Immature natural killer cell (primary cell): ENCODE measurements around the gene FDXR. TPM values are rescaled to one million over a fixed set of nuclear protein-coding genes. Genes with fewer than 3 reads are reported as not detected.

Experiments used
- DNase-seq, 3 donors: peaks; one replicate each; pipeline ENCODE4 v3.0.0; 2022; ENCODE audit warnings: mixed read lengths in 1 of 3
- H3K27ac Mint-ChIP-seq, 6 donors: one replicate each; pipeline ENCODE4 v1.8.0; 2020; ENCODE audit warnings: mixed read lengths in 6 of 6, mild to moderate bottlenecking in 5 of 6, inconsistent platforms in 4 of 6, moderate library complexity in 3 of 6
- H3K27me3 Mint-ChIP-seq, 3 donors: one replicate each; pipeline ENCODE4 v1.8.0; 2020 to 2021; ENCODE audit warnings: low read depth in 3 of 3, mild to moderate bottlenecking in 3 of 3, mixed read lengths in 3 of 3, moderate library complexity in 3 of 3, inconsistent platforms in 1 of 3
- H3K36me3 Mint-ChIP-seq, 3 donors: one replicate each; pipeline ENCODE4 v1.8.0; 2020; ENCODE audit warnings: mixed read lengths in 3 of 3, inconsistent platforms in 2 of 3, mild to moderate bottlenecking in 2 of 3
- H3K4me1 Mint-ChIP-seq, 2 donors: one replicate each; pipeline ENCODE4 v1.8.0; 2020; ENCODE audit warnings: inconsistent platforms in 2 of 2, mild to moderate bottlenecking in 2 of 2, mixed read lengths in 2 of 2, moderate library complexity in 1 of 2
- H3K4me3 Mint-ChIP-seq, 5 donors: one replicate each; pipeline ENCODE4 v1.8.0; 2020; ENCODE audit warnings: mild to moderate bottlenecking in 5 of 5, mixed read lengths in 5 of 5, inconsistent platforms in 3 of 5, moderate library complexity in 3 of 5
- H3K9me3 Mint-ChIP-seq, 6 donors: one replicate each; pipeline ENCODE4 v1.8.0; 2020; ENCODE audit warnings: mild to moderate bottlenecking in 6 of 6, mixed read lengths in 6 of 6, inconsistent platforms in 4 of 6, moderate library complexity in 3 of 6
- polyA plus RNA-seq, 3 donors: library from polyadenylated mRNA; unstranded; fragments of 300-500 nt; fragmentation: Illumina TruSeq; gene quantifications; one replicate each; pipeline ENCODE4 v1.2.3, GENCODE V29; 2021

The FDXR gene
- polyA plus RNA-seq, 3 donors from 2014 or later = 3.9 to 10.3 (median 8.0) TPM

DNA sequence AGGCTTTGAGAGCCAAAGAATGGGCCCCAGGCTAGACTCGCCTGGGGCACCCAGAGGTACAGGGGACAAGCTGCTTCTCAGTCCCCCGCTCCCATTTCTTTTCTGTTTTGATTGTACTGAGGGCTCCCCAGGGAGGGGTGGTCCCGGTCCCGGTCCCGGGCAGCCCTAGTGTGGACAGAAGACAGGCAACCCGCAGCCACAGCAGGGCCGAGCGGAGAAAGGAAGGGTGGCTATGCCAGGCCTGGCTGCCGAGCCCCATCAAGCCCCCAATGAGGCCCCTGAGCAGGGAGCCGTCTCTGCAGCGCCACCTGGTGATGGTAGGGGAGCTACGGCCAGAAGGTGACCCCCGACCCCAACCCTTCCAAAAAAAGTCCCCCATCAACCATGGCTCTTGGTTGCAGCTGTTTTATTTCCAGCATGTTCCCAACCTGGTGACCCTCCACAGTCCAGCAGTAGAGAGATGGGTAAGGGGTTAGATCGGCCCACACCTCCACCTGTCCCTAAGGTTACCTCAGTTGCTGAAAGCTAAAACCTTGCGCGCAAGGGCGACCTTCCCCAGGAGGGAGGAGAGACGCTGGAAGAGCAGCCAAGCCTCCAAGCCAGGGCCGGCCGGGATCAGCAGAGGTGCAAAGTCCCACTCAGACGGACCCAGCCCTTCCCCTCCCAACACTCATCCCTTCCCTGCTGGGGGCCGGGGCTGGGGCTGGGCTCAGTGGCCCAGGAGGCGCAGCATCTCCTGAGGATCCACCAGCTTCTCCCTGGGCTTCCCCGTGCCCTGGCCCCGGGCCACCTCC is 10.5 kb downstream of the FDXR start:
- Mint-ChIP-seq H3K27me3 (peaks cover 14 to 31% (median 21%) of the 10 kb centered on the region in 3 donors), H3K36me3 (peaks cover 0 to 3% (median 0%) of the 10 kb centered on the region in 3 donors), H3K27ac (no peak overlapping the region), H3K9me3 (no peaks in the 10 kb centered on the region), H3K4me1 (peaks cover 0 to 21% of the 10 kb centered on the region in 2 donors), H3K4me3 (peak overlapping the region in 4 of 5 donors; percentile 13 to 52 (median 24))
- DNase-seq = peak; percentile 50 to 60 (median 53)

DNA sequence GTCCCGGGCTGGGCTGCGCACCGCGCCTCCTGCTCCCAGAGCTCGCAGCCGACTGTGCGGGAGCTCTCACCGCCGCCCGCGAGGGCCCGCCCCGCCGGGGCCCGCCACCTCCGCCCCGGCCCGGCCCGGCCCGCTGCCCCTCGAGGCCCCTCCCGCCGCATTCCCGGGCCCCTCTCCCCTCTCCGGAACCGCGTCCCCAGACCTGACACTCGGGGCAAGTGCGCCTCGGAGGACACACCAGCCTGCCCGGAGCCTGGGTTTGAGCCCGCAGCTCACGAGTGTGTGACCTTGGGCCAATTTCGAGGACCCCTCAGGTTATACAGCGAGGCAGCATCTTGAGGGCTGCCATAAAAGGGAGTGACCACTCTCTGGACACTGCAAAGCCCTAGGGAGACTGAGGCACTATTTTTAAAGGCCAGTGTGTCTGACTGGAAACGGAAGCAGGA is 11.1 kb downstream of the FDXR start:
- Mint-ChIP-seq H3K27me3 (peaks cover 17 to 31% (median 26%) of the 10 kb centered on the region in 3 donors), H3K9me3 (no peaks in the 10 kb centered on the region), H3K4me3 (peak overlapping the region in 3 of 5 donors; percentile 13 to 52 (median 19)), H3K4me1 (peaks cover 0 to 21% of the 10 kb centered on the region in 2 donors), H3K27ac (no peak overlapping the region), H3K36me3 (peaks cover 0 to 3% (median 0%) of the 10 kb centered on the region in 3 donors)
- no peak for DNase-seq

DNA sequence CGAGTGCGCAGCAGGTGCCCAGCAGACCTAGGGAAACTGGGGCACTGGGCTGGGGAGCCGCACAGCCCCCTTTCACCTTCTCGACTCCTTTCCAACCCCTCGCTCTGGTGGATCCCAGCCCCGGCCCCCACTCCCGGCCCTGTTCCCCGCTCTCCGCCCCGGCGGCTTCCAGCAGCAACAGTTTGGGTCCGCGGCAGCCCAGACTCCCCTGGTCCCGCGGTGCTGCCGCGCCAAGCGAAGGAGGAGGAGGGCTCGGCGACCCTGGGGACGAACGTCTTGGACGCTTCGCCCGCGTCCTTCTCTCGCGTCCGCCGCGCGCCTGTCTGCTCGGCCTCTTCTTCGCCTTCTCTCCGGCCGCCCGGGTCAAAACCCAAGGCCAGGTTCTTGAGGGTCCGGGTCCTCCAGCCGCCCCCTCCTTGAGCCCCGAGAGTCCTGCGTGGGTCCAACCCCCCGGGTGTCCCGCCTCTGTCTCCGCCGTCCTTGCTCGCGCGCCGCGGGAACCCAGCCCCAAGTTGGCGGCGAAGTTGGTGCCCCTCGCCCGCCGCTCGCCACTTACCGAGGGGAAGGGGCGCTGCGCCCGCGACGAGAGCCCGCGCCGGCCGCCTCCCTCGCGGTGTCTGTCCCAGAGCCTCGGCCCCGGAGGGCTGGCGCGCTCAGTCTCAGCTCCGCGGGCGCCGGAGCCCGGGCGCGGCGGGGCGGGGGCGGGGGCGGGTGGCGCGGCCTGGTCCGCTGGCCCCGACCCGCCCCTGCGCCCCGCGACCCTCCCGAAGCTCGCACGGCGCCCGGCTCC is 11.7 kb downstream of the FDXR start:
- no peaks in the 10 kb centered on the region for H3K9me3 Mint-ChIP-seq
- no peak overlapping the region for H3K27ac Mint-ChIP-seq
- H3K27me3 Mint-ChIP-seq = peaks cover 18 to 32% (median 31%) of the 10 kb centered on the region in 3 donors
- DNase-seq = no peak
- H3K36me3 Mint-ChIP-seq = peaks cover 0 to 3% (median 0%) of the 10 kb centered on the region in 3 donors
- peaks cover 0 to 21% of the 10 kb centered on the region in 2 donors for H3K4me1 Mint-ChIP-seq
- peak overlapping the region in 2 of 5 donors; percentile 3 to 10 for H3K4me3 Mint-ChIP-seq

DNA sequence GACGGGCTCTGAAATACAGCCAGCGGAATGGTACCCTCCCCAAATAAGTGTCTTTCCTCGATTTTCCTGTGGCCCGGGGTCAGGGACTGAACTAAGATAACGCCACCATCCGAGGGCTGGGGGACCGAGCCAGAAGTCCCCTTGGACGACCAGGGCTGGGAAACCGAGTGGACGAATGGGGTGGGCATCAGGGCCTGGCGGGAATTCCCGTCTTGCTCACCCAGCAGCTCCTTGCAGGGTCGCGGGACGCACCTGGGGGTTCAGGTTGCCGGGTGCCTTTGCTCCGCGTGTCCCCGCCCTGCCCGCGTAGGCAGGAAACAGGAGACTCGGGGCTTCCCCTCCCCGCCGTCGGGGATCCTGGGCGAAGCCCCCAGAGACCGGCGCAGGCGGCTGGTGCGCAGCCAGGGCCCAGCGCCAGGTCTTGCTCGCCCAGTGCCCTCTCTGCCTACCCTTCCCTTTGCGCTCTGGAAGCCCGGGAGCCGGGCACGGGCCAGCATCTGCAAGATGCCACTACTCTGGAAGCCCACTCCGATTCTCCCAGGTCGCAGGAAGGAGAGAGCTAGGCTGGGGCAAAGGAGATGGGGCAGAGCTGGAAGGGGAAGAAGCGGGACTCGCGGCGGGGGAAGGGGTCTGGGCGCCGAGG is 12.4 kb downstream of the FDXR start:
- Mint-ChIP-seq H3K9me3 (no peaks in the 10 kb centered on the region), H3K27ac (no peak overlapping the region)
- DNase-seq = no peak

DNA sequence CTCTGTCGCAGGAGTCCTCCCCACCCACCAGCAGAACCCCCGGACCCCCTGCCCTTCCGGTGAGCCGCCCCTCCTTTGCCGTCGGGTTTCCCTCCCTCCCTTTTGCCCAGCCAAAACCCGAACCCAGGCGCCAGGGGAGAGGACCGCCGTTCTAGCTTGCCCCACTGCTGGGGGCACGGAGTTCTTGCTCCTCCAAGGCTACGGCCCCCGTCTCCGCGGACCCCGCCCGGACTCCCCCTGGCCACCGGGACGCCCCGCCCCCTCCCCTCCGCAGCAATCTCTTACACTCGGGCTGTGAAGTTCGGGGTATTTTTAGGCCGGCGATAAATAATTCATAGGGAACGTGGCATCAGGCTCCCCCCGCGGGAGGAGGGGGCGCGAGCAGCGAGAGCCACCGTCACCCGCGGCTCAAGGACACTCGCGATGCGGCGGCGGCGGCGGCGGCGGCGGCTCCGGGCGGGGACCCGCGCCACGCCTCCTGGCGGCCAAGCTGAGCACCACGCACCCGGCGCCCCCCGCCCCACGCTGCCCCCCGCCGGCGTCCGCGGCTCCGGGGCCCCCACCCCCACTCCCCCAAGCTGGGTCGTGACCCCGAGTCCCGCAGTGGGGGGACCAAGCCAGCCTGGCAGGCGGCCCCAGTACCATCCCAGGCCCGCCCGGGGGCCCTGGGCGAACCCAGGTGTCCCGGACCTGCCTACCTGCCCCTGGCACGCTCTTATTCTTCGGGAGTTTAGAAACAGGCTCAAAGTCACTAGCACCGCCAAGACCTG is 13.2 kb downstream of the FDXR start, which contains the start of gene GRIN2C:
Gene GRIN2C, minus strand, starts transcription at position 427 of the 770 bp plus-strand sequence. CDS start 4,793 bp downstream, outside the sequence.
- Mint-ChIP-seq H3K27me3 (peaks cover 26 to 38% (median 32%) of the 10 kb centered on the region in 3 donors), H3K4me3 (peak within 1 kb of the TSS; percentile 42 to 69 (median 51))
- peak in 2 of 3 donors; percentile 34 to 39 for DNase-seq

More for the DNA sequence above, 12.4 kb downstream of the FDXR start:
- peaks cover 0 to 3% (median 0%) of the 10 kb centered on the region in 3 donors for H3K36me3 Mint-ChIP-seq
- peaks cover 24 to 34% (median 34%) of the 10 kb centered on the region in 3 donors for H3K27me3 Mint-ChIP-seq
- peaks cover 0 to 21% of the 10 kb centered on the region in 2 donors for H3K4me1 Mint-ChIP-seq
- peak overlapping the region in 4 of 5 donors; percentile 18 to 69 (median 42) for H3K4me3 Mint-ChIP-seq

DNA sequence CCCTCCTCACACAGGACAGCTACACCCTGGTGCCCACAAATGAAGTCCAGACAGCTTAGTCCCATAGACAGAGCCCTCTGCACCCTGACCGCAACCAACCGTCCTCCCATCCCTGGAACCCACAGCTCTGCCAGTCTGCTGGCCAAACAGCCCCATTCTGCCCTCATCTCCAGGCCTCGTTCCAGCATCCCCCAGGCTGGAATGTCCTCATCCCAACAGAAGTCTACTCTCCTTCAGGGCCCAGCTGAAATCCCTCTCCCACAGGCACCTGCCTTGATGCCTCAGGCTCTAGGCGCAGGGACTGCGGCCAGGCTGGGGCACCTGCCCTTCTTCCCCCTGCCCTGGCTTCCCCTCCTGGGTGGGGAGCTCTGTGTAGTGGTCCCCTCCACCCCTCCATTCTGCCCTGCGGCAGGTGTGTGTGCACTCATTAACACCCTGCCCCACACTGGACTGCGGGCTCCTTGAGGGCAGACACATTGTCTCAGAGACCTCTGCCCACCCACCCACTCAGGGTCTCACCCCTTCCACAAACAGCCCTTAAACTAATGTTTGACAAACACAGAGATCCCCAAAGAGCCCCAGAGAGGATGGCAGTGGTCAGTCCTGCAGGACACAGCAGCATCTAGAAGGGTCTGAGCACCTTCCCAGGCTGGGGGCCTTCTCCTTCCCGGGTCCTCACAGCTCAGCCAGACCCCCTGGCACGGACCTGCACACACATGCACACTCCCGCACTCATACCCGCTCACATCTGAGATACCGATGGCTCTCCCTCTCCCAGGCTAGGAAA is 13.9 kb downstream of the FDXR start:
- Mint-ChIP-seq H3K36me3 (no peaks in the 10 kb centered on the region), H3K27me3 (peaks cover 28 to 39% (median 32%) of the 10 kb centered on the region in 3 donors), H3K4me3 (peak overlapping the region; percentile 35 to 66 (median 51)), H3K4me1 (peaks cover 0 to 14% of the 10 kb centered on the region in 2 donors), H3K9me3 (no peaks in the 10 kb centered on the region), H3K27ac (no peak overlapping the region)
- no peak for DNase-seq

More for the DNA sequence above, 13.2 kb downstream of the FDXR start, which contains the start of gene GRIN2C:
- Mint-ChIP-seq H3K36me3 (no peaks in the 10 kb centered on the region), H3K27ac (no peak within 1 kb of the TSS), H3K4me1 (peaks cover 0 to 15% of the 10 kb centered on the region in 2 donors), H3K9me3 (no peaks in the 10 kb centered on the region)

DNA sequence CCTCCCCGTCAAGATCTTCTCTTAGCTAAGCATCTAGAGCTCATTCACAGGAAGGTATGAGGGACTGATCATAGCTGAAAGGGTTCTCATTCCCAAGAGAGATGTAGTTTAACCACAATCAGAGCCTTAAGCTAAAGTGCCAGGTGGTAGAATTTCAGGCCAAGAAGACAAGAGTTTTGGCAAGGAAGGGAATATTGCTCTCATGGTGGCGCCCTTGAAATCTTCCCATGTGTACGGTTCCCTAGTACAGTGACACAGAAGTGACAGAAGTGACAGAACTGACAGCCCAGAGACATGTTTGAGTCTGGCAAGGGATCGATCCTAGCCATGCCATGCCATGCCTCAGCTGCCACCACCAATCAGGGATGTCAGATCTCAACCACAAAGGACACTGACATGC is 15.6 kb downstream of the FDXR start:
- Mint-ChIP-seq H3K27me3 (peaks cover 35 to 49% (median 37%) of the 10 kb centered on the region in 3 donors), H3K4me1 (peaks cover 11 to 21% of the 10 kb centered on the region in 2 donors), H3K9me3 (no peaks in the 10 kb centered on the region), H3K27ac (no peak overlapping the region), H3K4me3 (no peak overlapping the region), H3K36me3 (no peaks in the 10 kb centered on the region)
- DNase-seq = no peak

DNA sequence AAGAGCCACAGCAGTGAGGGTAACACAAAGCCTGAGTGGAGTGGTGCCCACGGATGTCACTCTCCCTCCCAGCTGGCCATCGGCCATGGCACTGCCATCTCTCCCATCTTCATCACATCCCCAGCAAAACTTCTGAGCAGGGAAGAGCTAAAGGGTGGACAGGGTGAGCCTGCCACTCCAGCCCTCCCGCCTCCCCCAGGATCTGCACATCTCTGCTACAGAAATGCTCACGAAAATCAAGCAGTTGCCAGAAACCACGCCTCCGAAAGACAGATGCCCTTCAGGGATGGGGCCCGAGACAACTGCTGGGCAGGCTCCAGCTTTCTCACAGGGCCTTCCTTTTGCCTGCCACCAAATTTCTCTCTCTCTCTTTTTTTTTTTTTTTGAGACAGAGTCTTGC is 16.7 kb downstream of the FDXR start:
- Mint-ChIP-seq H3K36me3 (no peaks in the 10 kb centered on the region), H3K27me3 (peaks cover 30 to 48% (median 37%) of the 10 kb centered on the region in 3 donors), H3K4me3 (no peak overlapping the region), H3K27ac (no peak overlapping the region), H3K4me1 (peaks cover 11 to 17% of the 10 kb centered on the region in 2 donors), H3K9me3 (no peaks in the 10 kb centered on the region)
- DNase-seq = no peak

DNA sequence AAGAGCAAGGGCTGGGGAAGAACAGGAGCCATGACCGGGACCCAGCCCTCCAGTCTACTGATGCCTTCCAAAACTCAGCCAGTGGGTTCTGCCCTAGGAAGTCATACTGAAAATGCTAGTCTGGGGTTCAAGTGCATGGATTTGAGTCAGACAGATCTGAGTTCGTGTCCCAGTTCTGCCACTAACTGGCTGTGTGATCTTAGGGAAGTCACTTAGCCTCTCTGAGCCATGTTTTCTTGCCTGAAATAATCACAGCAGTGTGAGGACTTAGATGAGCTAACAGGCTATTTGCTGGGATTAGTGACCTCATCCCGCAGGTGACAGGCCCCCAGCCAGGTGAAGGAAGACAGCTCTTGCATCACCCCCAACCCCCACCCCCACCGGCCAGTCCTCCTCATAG is 17.5 kb downstream of the FDXR start:
- no peak for DNase-seq
- no peaks in the 10 kb centered on the region for H3K9me3 Mint-ChIP-seq
- no peak overlapping the region for H3K27ac Mint-ChIP-seq
- peaks cover 11 to 15% of the 10 kb centered on the region in 2 donors for H3K4me1 Mint-ChIP-seq
- no peaks in the 10 kb centered on the region for H3K36me3 Mint-ChIP-seq
- peaks cover 30 to 52% (median 35%) of the 10 kb centered on the region in 3 donors for H3K27me3 Mint-ChIP-seq
- no peak overlapping the region for H3K4me3 Mint-ChIP-seq

DNA sequence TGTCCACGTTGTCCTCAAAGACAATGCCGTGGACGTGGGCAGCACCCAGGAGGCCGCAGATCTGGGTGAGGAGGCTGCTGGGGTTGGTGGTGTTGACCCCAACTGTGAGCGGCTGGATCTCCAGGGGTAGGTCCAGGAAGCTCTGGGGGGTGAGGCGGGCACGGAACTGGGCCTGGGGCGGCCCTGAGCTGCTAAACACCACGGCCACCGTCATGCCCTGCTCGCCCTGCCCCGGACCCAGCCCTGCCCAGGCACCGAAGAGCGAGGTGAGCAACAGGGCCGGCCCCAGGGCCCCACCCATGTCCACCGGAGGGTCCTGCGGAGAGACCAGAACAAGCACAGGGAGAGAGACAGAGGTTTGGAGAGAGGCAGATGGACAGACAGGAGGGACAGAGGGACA is 18.0 kb downstream of the FDXR start:
- Mint-ChIP-seq H3K27ac (no peak overlapping the region), H3K27me3 (peaks cover 27 to 52% (median 35%) of the 10 kb centered on the region in 3 donors), H3K4me3 (no peak overlapping the region), H3K9me3 (no peaks in the 10 kb centered on the region), H3K36me3 (no peaks in the 10 kb centered on the region), H3K4me1 (peaks cover 11 to 13% of the 10 kb centered on the region in 2 donors)
- no peak for DNase-seq

DNA sequence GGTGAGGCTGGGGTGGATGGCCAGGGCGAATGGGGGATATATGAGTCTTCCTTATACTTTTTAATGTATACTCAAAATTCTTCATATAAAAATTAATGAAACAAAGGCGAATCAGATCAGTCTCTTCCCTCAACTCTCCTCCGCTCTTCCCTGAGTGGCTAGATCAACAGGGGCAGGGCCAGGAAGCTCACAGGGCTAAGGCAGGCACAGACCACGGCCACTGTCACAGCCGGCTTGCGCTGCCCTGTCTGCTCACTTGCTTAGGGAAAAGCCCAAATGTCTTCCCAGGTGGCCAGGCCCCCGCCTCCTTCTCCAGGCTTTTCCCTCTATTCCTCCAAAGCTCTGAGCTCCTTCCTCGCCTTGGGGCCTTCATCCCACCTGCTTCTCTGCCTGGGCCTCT is 19.1 kb downstream of the FDXR start:
- Mint-ChIP-seq H3K27me3 (peaks cover 20 to 45% (median 37%) of the 10 kb centered on the region in 3 donors), H3K4me3 (peak overlapping the region in 1 of 5 donors; percentile 2), H3K36me3 (no peaks in the 10 kb centered on the region), H3K4me1 (peaks cover 8 to 11% of the 10 kb centered on the region in 2 donors), H3K27ac (no peak overlapping the region), H3K9me3 (no peaks in the 10 kb centered on the region)
- DNase-seq = no peak

DNA sequence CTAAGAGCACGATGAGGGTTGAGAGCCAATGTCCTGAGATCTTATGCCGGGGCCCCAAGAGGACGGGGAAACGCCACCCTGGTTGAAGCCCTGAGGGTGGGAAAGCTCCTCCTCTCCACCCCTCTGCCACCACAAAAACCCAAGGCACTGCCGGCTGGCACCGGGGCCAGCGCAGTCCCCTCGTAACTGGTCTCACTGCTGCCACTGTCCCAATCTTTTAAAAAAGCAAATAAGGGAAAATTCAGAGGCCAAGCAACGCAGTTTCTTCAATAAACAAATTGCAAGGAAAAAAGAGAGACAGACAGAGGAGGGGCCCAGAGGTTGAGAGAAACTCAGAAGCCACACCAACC is 19.8 kb downstream of the FDXR start:
- peak overlapping the region in 1 of 5 donors; percentile 2 for H3K4me3 Mint-ChIP-seq
- no peaks in the 10 kb centered on the region for H3K36me3 Mint-ChIP-seq
- no peak for DNase-seq
- peaks cover 18 to 43% (median 34%) of the 10 kb centered on the region in 3 donors for H3K27me3 Mint-ChIP-seq
- H3K4me1 Mint-ChIP-seq = peaks cover 7 to 11% of the 10 kb centered on the region in 2 donors
- no peak overlapping the region for H3K27ac Mint-ChIP-seq
- H3K9me3 Mint-ChIP-seq = no peaks in the 10 kb centered on the region
